ENCODE measurements around the gene LHB.
A peak's percentile ranks its signal among the peaks of the same experiment; 100 is the strongest.

The LHB gene

GRCh38 chr19:48968179-48968661 is 48.7 kb downstream of the LHB start:
- Histone ChIP-seq H3K9me3 (ENCODE audit: control insufficient read depth in 1 of 2, low read length in 2 of 2) (no peaks in the 10 kb centered on the region), H3K4me1 (ENCODE audit: control insufficient read depth in 1 of 2, insufficient read depth in 2 of 2, low read length in 2 of 2) (peaks cover 16 to 35% of the 10 kb centered on the region in 2 donors), H3K27ac (ENCODE audit: low read depth, low read length) (no peak overlapping the region), H3K4me3 (ENCODE audit: low read depth in 1 of 2, low read length in 2 of 2) (no peak overlapping the region), H3K9ac (ENCODE audit: low read depth in 1 of 2, low read length in 2 of 2) (no peak overlapping the region), H3K36me3 (ENCODE audit: control insufficient read depth in 1 of 2, insufficient read depth in 2 of 2, low read length in 2 of 2) (peaks cover 13 to 38% of the 10 kb centered on the region in 2 donors), H3K27me3 (ENCODE audit: control insufficient read depth in 1 of 2, insufficient read depth in 2 of 2, low read length in 2 of 2) (no peaks in the 10 kb centered on the region)

GRCh38 chr19:48967346-48968178 is 49.3 kb downstream of the LHB start:
- no peaks in the 10 kb centered on the region for H3K27me3 ChIP-seq (ENCODE audit: control insufficient read depth in 1 of 2, insufficient read depth in 2 of 2, low read length in 2 of 2)
- H3K27ac ChIP-seq (ENCODE audit: low read depth, low read length), result peak overlapping the region; percentile 40
- peak overlapping the region in 1 of 2 donors; percentile 77 for H3K9ac ChIP-seq (ENCODE audit: low read depth in 1 of 2, low read length in 2 of 2)
- peaks cover 16 to 36% of the 10 kb centered on the region in 2 donors for H3K4me1 ChIP-seq (ENCODE audit: control insufficient read depth in 1 of 2, insufficient read depth in 2 of 2, low read length in 2 of 2)
- peak overlapping the region; percentile 95 to 99 for H3K4me3 ChIP-seq (ENCODE audit: low read depth in 1 of 2, low read length in 2 of 2)
- H3K9me3 ChIP-seq (ENCODE audit: control insufficient read depth in 1 of 2, low read length in 2 of 2), result no peaks in the 10 kb centered on the region
- H3K36me3 ChIP-seq (ENCODE audit: control insufficient read depth in 1 of 2, insufficient read depth in 2 of 2, low read length in 2 of 2), result peaks cover 13 to 33% of the 10 kb centered on the region in 2 donors

GRCh38 chr19:48966541-48967345 is 50.1 kb downstream of the LHB start:
- H3K27ac ChIP-seq (ENCODE audit: low read depth, low read length), result peak overlapping the region; percentile 89
- peaks cover 23 to 45% of the 10 kb centered on the region in 2 donors for H3K4me1 ChIP-seq (ENCODE audit: control insufficient read depth in 1 of 2, insufficient read depth in 2 of 2, low read length in 2 of 2)
- H3K9me3 ChIP-seq (ENCODE audit: control insufficient read depth in 1 of 2, low read length in 2 of 2), result no peaks in the 10 kb centered on the region
- H3K4me3 ChIP-seq (ENCODE audit: low read depth in 1 of 2, low read length in 2 of 2), result peak overlapping the region; percentile 95 to 99
- no peaks in the 10 kb centered on the region for H3K27me3 ChIP-seq (ENCODE audit: control insufficient read depth in 1 of 2, insufficient read depth in 2 of 2, low read length in 2 of 2)
- H3K36me3 ChIP-seq (ENCODE audit: control insufficient read depth in 1 of 2, insufficient read depth in 2 of 2, low read length in 2 of 2), result peaks cover 13 to 33% of the 10 kb centered on the region in 2 donors
- peak overlapping the region; percentile 77 to 80 for H3K9ac ChIP-seq (ENCODE audit: low read depth in 1 of 2, low read length in 2 of 2)
